HG02571 (cell line): ENCODE data around the gene TPCN1.

ENCODE experiments used
- ATAC-seq: cut with Tn5 transposase; IDR thresholded peaks from one replicate; pipeline ENCODE4 v1.9.1; 2021; ENCODE audit warnings: mild to moderate bottlenecking, moderate library complexity; ENCODE audit not compliant: unreplicated experiment

The TPCN1 gene

DNA sequence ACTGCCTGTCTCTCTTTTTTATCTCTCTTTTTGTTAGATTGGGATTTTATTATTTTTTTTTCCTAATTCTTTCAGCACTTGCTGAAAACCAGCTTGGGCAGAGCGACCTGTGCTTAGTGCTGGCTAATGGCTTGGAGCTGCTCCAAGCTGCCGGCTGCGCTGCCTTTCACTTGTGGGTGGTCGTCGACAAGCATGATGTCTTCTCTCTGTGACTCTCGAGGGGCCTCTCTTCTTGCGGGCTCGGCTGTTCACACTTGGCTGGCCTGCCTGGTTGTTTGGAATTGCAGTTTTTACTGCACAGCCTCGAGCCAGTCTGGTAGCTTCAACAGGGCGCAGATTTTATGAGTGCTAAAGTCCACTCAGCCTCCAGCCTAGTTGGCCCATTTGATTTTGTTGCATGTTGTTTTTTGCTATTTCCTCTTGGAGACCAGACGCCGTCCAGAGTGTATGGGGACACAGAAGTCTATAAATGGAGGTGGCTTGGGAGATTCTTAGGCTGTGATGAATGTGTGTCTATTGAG lies 18.6 kb downstream of the TPCN1 start:
- ATAC-seq = no peak

DNA sequence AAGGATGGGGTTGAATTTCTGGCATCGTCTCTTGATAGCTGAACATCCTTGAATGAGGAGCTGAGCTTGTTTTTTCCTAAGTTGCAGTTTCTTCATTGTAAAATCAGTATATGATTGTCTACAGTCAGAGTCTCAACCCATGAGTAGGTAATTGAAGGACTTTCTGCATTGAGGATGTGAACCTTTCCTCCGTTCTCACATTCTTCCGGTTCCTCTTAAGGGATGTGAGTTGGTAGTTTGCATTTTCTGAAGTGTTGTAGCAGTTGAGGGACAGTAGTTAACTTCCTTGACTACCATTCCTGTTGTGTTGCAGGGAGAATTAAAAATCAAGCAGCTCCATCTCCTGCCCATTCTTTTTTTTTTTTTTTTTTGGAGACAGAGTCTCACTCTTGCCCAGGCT lies 19.1 kb downstream of the TPCN1 start:
- no peak for ATAC-seq

DNA sequence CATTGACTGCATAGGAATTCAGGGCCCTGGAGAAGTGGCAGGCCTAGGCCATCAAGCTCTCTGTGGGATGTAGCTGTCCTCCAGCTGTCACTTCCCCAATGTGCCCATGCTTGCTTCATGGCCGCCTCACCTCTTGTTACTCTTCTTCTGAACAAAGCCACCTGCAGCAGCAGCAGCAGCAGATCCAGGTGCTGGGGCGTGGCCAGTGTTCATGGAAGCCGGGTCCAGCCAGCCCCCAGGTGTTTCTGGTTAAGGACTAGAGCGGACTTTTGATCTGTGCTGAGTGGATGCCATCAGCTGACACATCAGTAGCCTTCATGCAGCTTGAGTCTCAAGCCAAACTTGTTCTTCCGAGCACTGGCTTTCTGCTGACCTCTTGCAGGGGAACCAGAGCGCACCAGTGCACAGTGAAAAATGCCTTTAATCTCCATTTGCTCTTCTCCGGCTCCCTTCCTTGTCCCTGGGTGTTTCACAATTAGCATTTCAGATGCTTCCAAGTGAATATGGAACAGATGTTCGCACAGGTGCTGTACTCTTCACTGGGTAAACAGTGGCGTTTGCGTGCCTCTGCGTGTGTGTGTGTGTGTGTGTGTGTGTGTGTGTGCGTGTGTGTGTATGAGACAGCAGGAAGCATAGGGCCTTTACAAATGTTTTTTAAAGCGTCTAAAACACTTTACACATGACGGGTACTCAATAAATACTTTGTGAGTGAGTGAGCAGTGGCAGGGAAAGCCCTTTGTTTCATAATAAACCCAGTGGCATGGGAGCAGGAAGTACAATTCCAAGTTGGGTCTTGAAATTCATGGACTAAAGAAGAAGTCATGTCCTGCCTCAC lies 20.1 kb downstream of the TPCN1 start:
- no peak for ATAC-seq

DNA sequence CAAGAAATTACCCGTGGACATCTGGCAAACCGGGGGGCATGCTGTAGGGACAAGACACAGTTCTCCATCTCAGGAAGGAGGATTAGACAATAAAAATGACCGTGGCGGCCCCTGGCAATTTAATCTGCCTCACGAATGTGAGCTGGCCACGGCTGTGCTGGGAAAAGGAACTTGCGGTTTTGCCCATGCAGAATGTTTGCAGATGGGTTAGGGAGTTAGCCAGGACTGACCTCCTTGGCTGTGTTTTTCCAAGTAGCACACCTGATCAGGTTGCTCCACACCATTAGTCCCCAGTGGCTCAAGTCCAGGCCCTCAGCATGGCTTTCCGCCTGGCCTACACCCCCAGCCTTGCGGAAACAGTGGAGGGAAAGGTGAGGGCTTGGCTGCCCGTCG lies 20.8 kb downstream of the TPCN1 start:
- ATAC-seq = no peak

DNA sequence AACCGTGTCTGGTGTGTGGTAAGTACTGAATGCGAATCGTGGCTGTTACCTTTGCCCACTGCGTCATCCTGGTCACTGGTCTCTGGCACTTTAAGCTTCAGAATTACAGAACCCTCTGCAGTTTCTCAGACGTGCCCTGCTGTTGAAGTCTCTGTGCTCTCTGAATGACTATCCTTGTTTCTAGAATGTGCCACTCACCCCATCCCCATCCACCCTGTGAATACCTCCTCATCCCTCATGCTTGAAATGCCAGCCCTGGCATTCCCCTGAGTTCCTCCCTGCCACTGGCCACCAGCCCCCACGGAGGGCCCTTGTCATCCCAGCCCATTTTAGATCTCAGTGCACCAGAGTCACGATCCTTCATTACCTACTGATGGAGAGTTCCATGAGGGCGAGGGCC lies 21.3 kb downstream of the TPCN1 start:
- no peak for ATAC-seq

DNA sequence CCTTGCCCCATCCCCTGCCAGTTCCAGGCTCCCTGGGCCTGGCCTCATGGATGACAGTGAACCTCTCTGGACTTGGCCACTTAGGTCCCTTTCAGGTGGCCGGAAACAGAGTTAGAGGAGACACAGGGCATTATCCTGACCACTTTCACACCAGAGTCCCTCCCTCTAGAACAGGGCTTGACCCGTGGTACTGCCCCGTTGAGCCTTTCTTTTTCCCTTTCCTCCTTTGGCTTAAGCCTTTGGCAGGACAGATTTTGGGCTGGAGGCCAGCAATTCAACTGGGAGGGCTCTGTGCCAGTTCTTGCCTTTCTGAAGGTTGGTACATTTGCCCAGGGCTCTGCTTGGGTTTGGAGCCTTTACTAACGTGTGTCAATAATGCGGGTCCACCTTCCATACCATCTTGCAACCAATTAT lies 22.8 kb downstream of the TPCN1 start:
- ATAC-seq = no peak

DNA sequence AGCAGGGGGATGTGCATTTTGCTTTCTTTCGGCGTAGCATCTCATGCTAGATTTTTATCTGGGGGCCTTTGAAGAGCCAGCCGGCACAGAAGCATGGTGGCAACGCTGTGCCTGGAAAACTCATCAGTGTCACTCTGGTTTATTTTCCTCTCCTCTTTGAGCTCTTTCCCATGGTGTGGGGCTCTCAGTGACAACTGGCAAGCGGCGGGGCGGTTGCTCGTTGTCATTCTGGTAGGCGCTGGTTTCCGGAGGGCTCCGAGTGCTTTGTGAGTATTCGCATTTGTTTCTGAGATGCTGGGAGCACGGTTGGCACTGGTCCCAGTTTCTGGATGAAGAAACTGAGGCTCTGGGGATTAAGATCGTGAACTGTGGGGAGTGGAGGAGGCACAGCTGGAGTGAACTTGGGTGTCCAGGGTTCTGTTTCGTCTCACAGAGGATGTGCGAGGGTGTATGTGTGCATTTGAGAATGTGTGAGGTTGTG lies 23.3 kb downstream of the TPCN1 start:
- ATAC-seq = no peak

DNA sequence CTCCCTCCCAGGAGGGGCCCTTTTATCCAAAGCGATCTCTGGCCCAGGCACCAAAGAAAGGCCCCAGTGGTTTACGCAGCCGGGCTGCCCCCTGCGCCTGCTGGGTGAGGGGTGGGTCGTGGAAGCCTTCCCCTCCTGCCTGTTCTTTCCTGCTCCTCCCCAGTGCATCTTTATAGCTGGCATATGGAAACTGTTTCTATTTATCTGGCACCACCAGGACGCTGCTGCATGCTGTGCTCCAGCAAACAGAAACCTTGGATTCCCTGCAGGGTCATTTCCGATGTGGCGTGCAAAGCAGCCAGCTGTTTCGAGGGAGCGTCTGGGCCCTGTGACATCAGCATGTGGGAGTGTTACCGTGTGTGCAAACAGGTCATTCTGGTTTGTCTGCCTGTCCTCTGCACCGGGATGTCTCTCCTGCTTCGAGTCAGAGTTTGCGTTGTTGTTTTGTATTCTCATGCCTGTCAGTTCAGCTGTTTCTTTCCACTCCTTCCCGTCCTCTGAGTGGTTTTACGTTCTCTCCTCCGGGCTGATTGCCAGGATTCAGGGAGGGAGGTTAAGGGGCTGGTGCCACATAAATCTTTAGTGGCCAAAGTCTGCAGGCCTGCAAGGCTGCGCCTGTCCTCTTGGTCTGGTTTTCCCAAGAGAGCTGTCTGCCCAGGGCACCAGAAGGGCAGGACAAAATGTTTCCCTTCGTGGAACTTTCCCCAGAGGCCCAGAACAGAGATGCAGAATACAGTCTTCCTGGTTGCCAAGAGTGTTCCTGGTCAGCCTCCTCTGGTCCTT lies 24.6 kb downstream of the TPCN1 start:
- no peak for ATAC-seq

DNA sequence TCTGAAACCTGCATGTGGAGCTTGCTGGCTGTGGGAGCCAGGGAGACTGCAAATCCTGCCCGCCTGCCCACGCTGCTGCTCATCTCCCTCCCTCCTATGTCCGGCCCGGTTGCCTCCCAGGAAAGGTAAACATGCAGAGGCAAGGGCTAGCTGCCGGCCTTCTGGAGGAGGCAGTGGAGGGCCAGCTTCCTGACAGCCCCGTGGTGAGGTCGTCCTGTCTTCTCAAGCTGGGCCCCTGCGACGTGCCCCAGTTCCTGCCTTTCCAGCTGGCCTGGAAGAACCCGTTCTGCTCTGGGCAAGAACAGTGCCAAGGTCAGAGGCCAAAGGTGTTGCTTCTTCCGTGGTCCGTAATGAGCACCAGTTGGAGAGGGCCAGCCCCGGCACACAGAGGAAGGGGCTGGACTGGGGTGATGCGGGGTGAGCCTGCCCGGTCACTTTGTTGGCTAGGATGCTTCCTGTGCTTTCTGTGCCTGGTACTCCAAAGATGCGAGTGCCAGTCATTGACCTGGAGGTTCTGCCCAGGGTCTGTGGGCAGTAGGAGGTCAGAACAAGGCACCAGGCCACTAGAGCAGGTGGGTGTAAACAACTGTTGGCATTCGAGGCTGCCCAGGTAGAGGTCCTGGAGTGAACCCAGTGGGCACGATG lies 25.3 kb downstream of the TPCN1 start:
- no peak for ATAC-seq

DNA sequence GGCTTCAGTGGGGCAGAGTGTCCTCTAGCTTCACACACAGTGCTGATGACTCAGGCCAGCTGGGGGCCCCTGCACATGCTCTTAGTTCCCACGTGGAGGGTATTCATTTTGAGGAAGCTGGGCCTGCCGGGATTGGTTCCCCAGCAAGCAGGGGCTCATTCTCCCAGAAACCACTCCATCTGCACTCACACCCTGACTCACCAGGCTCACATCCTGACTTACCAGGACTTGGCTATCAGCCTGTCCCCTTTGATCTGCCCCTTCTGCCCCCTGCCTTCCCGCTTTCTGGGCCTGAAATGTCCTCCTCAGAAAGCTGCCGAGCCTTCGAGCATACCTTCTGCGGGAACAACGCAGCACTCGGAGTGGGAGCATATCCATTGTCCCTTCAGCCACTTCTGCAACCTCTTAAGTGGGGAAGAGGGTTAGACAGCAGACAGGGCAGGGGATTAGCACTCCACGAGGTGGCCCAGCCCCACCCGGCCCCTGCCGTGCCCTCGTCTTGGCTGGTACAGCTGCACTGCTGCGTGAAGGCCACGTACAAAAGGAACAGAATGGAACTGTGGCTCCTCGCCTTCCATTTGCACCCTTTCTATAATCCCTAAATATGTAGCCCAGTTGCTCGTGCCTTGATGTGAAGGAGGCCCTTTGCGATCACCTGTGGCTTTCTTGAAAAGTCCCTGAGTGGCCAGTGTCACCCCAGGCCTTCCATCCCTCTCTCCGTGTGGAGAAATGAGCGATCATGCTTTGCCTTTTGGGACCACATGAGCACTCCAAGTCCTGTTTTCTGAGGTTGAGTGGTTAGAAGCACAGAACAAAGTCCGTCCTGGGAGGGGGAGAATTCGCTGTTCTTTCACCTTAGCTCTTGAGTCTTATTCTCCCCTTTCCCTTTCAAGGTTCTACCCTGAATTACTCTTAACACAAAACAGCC lies 26.1 kb downstream of the TPCN1 start:
- no peak for ATAC-seq

DNA sequence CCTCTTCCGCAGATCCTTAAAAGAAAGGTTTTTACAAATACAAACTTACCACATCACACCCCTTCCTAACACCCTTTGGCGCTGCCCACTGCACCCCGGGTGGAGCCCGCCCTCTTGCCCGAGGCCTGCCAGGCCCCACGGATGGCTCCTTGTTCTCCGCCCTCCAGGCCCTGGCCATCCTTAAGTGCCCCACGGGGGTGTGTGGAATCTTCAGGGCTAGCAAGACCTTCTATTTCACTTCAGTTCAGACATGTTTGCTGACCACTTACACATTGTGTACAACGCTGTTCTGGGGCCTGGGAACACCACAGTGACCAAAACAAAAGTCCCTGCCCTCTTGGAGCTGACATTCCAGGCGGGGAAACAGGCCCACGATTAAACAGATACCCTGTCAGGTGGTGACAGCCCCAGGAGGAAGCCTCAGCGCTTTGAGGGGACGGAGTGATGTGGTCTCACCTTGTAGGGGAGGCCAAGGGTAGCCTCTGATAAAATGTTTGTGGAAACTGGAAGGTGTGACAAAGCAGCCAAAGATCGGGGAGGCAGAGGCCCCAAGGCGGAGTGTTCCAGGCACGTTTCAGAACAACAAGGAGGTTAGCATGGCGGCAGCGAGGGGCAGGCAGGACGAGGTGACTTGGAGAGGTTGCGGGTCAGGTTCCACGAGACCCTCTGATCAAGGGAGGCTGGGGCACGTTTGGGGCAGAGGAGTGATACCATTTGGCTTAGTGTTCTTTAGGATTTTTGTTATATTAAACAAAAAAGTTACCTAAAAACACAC lies 27.0 kb downstream of the TPCN1 start:
- no peak for ATAC-seq

DNA sequence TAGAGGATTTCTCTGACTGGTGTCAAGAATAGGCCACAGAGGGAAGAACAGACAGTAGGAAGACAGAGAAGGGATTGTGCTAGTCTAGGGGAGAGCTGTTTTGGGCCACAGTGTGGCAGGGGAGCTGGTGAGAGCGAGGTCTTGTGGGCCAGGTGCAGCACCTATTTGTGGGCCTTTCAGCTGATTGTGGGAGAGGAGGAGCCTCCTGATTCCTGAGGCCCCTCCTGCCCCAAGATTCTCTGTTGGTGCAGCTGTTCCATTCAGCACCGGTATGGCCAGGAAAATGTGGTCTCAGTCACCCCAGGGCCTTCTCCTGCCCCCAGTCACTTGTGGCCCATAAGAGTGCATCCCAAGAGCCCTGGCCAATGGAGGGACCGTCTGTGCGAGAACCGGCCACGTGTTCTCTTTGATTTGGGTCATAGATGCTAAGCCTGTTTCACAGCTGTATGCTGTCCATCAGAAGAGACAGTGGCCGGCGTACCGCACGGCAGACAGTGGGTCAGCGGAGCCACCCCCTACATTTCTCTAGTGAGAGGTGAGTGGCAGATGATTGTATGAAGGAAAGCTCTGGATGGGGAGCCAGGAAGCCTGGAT lies 27.7 kb downstream of the TPCN1 start:
- no peak for ATAC-seq

DNA sequence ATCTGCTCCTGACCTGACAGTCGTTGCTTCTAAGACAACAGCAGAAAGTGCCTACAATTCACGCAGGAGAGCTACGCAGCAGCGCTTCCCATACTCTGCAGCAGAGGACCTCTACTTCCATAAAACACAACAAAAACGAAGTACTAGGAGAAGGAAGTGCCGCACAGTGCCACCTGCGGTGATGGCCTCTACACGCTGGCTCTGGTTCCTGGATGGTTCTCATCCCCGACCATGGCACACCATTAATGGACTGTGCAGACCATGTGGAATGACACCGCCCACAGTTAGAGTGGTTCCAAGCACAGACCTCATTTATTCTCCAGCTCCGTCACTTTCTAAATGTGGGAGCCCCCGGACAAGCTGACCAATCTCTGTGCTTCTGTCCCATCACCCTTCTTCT lies 28.3 kb downstream of the TPCN1 start:
- no peak for ATAC-seq

DNA sequence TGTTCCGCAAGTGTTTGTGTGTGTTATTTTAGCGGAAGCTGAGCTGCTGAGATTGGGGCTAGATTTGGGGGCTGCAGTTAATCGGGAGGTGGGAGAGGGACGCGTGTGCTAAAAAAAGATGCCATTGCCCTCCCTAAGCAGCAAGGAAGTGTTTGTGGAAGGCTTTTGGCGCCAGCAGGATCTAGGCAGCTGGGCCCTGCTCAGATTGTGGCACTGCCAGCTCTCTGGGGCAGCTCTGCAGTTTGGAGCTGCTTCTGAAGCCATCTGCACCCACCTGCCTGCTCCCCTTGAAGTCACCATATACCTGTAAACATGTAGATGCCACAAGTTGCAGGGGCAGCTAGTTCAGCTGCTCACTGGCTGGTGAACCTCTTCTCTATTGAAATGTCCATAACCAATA lies 28.8 kb downstream of the TPCN1 start:
- no peak for ATAC-seq

DNA sequence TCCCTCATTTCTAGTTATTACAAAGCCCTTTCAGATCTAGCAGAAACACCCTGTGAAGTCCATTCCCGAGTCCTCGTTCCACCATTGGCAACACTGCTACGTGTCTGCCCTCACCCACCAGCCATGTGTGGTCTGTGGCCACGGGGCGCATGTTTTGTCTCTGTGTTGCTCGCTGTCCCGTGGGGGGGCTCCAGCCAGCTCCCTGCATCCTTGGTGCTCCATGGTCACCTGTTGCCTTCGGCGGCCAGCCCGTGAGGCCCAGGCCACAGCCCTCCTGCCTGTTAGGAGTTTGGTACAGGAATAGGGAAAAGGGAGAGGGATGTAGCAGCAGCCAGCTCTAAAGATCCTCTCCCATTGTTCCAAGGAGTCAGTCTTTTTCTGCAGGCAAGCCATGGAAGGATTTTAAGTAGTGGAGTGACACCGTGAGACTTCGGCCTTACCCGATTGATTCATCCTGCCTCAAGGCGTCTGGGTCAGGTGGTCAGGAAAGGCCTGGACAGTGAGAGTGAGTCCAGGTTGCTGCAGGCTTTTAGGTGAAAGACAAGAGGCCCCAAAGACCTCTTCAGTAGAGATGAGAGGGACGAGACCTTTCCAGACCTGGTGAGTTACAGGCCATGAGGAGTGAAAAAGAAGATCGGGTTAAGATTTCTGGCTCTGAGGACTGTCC lies 30.3 kb downstream of the TPCN1 start:
- no peak for ATAC-seq

DNA sequence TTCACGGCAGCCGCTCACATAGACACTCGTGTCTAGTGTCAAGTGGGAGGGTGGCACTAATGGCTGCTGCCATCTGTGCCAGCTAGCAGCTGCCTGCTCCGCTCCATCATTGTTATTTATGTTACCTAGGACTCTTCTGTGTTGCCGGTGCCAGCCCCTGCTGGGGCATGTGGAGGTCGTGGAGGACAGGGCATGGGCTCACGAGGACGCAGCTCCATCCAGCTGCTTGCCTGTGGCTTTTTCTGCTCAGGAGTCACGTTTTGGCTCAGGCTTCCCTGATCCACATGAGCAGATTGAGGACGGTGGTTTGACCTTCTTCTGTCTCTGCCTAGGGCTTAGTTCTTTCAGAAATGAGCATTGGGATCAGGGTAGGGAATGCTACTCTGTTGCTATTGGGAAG lies 31.2 kb downstream of the TPCN1 start:
- ATAC-seq = no peak

DNA sequence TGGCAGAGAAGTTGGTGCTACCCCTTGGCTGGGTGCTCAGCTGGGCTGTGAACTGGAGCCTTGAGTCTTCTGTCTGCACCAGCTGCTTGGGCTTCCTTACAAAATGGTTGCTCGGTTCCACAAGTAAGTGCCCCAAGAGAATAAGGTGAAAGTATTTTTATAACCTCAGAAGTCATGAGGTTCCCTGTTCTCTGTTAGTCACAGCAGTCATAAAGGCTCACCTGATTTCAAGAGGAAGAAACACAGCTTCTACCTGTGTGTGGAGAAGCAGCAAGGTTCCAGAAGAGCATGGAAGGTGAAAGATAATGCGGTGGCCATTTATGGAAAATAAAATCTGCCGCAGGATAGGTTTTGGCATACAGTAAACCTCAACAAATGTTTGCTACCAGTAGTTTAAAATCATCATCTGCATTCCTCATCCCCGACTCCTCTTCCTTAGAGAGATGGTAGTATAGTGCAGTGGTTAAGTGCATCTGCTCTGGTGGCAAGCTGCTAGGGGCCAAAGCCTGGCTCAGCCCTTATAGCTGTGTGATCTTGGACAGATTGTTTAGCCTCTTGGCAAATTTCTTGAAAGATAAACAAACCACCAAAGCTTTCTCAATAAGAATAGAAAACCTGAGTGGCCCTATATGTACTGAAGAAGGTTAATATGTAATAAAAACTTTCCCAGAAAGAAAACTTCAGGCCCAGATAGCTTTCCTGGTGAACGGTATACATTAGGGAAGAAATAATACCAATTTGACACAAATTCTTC lies 32.4 kb downstream of the TPCN1 start:
- ATAC-seq = no peak

DNA sequence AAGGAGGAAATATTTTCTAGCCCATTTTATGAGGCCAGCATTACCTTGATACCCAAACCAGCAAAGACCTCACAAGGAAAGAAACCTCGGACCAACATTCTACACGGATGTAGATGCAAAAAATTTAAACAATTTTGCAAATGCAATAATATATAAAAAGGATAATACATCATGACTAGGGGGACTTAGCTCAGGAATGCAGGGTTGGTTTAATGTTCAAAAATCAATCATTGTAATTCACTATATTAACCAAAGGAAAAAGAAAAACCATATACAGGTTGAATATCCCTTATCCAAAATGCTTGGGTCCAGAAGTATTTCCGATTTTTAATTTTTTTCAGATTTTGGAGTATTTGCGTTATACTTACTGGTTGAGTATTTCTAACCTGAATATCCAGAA lies 33.0 kb downstream of the TPCN1 start:
- no peak for ATAC-seq
